Kidney tubule cell (primary cell): ENCODE measurements around the gene ADISSP.

ENCODE experiments used
- DNase-seq: peaks from one replicate; pipeline ENCODE4 v3.0.0-alpha.2; 2018; ENCODE audit warnings: low spot score

ADISSP gene

DNA sequence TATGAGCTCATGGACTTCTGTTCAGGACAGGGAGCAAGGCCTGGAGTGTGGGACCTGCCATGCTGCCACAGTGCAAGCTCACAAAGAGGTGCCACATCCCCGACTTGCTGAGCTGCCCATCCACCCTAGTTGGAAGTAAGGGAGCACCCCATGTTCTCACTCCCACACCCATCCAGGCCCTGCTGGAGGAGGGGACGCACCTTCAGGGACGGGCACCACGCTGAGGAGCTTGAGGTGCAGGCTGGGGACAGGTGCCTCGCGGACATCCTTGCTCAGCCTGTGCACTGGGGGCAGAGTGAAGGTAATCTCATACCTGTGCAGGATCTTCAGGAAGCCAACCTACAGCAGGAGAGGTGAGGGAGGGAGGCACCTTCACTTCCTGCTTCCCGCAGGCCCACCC is 12.3 kb downstream of the ADISSP start:
- no peak for DNase-seq

DNA sequence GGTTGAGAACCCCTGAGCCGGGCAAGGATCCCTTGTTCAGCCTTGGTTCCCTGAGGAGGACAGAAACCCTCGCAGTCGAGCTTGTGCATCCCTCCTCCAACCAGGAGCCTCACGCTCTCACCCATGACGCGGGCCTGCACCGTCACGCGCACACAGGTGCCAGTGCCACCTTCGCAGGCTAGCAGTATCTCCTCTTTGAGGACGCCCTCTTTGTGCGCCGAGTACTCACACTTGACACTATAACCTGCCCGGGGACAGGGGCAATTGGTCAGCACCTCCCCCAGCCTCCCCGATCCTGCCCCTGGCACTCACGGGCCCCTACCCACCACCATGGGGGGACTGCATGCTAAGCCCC is 13.3 kb downstream of the ADISSP start:
- DNase-seq, result no peak

DNA sequence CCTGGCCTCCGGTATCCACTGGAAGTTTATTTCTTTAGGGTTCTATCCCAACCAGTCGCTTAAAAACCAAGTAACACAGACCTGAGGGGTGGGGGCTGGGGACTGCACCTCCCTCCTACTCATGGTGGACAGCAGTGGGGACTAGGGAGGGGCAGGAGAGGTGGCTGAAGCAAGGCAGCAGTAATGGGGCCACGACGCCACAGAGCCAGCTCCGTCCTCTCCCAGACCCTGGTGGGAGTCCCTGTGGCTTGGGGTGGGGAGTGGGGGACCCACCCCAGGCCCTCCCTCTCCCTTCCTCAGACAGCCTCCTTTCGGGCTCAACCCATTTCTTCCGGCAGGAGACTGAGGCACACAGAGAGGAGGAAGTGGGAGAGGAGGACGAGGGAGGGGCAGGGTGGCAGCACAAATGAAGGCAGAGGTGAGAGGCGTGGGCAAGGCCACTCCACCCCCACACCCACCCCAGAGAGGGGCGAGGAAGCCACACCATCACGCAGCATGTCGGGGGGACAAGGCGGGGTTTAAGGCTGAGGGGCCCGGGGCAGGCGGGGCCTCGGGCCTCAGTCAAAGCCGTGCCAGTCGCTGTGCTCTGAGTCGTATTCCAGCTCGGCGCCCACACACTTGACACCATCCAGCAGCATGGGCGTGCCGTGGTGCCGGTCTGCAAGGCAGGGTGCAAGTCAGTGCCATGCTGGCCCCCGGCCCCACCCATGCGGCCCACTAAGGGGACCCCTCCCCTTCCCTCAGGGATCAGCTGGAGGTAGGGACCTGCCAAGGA is 13.9 kb downstream of the ADISSP start:
- no peak for DNase-seq

DNA sequence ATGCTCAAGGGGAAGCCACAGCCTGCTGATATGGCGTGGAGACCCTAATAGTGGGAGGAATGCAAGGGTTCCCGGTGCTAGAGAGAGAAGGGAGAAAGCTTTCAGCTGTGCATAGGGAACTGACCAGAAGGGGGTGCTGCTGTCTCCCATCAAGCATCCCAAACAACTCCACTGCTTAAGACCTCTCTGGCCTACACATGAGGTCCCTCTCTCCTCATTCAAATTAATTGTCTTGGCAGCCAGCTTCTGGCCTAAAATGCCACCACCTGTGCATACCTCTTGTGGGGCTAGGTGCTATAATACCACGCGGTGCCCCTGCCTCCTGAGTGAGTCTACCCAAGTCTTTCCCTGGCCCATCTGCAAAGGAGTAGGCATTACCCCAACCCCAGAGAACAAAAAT is 14.5 kb downstream of the ADISSP start:
- DNase-seq, result peak; percentile 59

DNA sequence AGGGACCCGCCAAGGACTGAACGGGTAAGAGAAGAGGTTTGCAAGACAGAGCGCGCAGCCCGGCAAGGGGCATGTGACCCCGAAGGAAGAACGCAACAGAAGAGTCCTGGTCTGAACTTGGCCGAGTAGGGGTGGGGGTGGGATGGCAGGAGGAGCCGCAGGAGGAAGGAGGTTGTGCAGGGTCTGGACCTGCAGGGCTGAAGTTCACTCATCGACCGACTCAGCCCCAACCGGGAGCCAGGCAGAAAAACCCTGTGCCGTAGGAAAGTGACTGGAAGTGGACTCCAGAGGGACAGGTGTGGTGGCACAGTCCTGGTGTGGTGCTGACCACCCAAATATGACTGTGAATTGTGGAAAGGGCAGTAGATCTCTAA is 15.2 kb downstream of the ADISSP start:
- DNase-seq, result no peak

DNA sequence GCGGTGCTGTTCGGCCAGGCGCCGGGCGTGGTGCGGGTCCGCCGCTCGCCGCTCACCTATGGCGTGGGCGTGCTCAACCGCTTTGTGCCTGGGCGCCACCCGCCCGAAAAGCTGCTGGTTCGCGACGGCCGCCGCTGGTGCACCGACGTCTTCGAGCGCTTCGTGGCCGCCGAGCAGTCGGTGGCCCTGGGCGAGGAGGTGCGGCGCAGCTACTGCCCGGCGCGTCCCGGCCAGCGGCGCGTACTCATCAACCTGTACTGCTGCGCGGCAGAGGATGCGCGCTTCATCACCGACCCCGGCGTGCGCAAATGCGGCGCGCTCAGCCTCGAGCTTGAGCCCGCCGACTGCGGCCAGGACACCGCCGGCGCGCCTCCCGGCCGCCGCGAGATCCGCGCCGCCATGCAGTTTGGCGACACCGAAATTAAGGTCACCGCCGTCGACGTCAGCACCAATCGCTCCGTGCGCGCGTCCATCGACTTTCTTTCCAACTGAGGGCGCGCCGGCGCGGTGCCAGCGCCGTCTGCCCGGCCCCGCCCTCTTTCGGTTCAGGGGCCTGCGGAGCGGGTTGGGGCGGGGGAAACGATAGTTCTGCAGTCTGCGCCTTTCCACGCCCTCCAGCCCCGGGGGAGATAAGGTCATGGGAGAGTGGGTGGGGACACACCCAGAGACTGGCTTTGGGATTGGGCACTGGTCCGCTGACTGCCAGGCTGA is 15.7 kb downstream of the ADISSP start:
- peak; percentile 27 for DNase-seq

DNA sequence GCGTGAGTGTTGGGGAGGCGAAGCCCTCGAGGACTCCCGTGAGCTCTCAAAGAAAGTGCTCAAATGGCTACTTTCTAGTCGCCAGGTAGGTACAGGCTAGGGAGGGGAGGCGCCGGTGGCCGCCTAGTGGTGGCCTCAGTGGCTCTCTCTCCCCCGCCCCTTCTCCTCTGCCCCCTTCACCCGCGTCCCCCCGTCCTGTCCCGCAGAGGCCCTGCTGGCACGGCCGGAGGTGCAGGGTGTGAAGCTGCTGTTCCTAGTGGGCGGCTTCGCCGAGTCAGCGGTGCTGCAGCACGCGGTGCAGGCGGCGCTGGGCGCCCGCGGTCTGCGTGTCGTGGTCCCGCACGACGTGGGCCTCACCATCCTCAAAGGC is 16.3 kb downstream of the ADISSP start:
- DNase-seq, result no peak

DNA sequence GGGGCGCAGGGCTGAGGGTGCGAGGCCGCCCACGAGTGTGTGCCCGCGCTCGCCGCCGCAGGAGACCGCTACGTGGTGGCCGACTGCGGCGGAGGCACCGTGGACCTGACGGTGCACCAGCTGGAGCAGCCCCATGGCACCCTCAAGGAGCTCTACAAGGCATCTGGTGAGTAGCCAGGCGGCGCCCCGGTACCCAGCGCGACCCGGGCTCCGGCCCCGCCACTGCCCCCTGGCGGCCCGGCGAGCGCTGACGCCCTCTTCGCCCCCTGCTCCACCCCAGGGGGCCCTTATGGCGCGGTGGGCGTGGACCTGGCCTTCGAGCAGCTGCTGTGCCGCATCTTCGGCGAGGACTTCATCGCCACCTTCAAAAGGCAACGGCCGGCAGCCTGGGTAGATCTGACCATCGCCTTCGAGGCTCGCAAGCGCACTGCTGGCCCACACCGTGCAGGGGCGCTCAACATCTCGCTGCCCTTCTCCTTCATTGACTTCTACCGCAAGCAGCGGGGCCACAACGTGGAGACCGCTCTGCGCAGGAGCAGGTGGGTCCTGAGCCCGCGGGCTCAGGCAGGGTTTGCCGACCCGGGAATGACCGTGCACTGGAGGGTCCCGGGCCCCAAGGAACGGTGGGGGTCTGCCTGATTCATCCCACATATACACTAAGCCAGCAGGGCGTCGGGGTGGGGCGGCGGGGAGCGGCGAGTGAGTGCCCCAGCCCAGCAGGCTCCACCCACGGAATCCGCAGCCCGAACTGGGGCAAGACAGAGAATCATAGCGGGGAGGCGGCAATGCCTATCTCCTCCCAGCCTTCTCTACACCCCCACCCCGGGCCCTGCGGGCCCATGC is 17.6 kb downstream of the ADISSP start:
- peak; percentile 27 for DNase-seq

DNA sequence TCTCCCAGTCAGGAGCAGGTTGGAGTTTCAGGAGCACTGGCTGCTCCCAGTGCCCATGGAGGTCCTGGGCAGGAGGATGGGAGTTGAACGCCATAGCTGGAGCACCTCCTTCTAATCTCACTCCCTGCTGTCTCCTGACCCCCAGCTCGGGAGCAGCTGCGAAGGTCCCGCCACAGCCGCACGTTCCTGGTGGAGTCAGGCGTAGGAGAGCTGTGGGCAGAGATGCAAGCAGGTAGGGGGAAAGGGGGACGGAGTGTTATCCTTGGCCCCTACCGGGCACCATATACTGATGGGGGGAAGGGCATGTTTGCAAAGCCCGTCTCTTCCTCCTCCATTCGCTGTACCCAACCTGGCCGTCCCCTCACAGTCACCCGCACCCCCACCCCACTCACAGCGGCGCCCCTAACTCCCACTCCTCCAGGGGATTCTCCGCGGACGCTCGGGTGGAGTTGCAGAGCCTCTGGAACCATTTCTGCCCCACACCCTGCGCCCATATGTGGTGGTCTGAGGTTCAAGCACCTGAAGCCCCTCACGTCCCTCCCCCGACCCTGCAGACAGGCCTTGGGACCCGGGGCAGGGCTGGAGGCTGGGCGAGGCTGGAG is 18.4 kb downstream of the ADISSP start:
- DNase-seq, result no peak

DNA sequence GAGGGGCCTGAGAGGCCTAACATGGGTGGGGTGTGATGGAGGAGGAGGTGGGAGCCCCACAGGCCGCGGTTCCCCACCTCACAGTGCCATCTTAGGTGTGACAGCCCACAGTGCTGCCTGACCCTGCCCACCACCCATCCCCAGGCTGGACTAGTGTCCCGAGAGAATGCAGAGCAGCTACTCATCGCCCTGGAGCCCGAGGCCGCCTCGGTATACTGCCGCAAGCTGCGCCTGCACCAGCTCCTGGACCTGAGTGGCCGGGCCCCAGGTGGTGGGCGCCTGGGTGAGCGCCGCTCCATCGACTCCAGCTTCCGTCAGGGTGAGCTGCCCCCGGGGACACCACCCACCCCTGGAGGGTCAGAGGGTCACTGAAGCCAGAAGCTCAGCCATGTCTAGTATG is 19.5 kb downstream of the ADISSP start:
- DNase-seq, result no peak

DNA sequence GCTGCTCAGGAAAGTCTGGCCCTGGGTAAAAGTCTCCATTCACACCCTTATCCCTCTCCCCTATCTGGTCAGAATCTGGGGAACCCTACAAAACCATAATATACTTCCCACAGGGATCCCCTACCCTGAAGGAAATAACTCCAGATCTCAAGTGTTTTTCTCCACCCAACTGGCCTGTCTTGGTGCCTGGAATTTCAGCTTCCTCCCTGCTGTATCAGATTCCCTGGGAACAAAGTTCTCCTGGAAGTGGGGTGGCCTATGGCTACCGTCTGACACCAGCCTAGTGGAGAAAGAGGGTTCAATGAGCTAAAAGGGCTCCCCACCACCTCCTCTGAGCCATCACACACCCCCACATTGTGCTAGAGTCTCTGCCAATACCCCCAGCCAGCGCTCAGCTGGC is 20.1 kb downstream of the ADISSP start:
- no peak for DNase-seq

DNA sequence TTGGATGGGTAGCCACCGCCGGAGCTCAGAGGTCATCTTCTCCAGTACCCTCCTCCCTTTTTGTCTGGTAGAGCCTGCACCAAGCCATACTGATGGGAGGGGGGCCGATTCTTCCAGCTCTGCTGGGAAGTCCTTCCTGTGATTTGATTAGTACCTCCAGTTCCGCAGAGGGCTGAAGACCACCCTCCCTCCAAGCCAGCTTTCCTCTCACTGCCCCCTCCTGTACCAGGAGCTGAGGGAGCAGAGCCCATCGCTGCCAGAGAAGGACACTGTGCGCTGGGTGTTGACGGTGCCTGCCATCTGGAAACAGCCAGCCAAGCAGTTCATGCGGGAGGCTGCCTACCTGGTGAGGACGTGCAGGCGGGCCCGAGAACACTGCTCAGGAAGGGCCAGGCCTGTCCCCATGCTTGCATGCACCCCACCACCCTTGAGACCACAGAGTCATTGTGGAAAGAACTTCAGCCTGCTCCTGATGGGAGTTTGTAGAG is 21.8 kb downstream of the ADISSP start:
- DNase-seq, result no peak

DNA sequence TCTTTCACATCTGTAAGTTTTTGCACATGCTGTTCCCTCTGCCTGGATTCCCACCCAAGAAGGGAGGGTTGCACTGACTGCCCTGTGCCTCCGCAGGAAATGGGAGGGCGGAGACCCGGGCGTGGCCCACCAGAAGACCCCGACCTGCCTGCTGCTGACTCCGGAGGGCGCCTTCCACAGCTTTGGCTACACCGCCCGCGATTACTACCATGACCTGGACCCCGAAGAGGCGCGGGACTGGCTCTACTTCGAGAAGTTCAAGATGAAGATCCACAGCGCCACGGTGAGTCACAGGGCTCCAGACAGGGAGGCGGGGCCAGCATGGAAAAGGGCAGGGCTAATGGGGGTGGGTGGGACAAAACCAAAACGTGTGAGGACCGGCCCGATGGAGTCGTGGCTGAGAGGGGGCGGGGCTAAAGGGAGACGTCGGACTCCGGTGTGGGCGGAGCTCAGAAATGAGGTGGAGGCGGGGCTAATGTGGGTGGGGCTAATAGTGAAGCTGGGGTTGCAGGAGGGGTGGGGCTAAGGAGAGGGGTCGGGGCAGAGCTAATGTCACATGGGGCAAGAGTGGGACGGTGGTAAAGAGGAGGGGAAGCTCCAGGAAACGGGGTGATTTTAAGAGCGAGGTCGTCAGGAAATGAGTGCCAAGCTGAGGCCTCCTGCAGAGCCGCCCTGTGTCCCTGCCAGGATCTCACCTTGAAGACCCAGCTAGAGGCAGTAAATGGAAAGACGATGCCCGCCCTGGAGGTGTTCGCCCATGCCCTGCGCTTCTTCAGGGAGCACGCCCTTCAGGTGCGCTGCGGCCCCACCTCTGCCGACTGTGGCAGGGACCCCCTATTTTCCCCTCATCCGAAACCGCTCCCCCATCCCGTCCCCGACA is 22.5 kb downstream of the ADISSP start:
- peak; percentile 12 for DNase-seq

DNA sequence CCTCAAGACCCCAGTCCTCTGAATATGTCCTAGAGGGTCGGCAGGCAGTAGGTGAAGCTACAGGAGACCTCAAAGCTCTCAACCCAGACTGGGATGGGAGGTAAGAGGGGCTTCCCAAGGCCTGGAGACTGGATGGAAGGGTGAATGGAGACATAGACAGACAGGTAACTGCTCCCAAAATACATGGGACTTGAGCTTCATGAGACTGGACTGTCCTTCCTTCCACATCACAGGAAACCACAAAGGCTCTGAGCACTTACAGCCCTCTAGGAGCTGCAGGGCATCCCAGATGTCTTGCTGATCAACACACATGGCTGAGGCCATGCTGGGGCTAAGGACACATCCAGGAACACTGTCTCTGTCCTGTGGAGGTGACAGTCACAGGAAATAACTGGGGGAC is 23.5 kb downstream of the ADISSP start:
- DNase-seq, result no peak

DNA sequence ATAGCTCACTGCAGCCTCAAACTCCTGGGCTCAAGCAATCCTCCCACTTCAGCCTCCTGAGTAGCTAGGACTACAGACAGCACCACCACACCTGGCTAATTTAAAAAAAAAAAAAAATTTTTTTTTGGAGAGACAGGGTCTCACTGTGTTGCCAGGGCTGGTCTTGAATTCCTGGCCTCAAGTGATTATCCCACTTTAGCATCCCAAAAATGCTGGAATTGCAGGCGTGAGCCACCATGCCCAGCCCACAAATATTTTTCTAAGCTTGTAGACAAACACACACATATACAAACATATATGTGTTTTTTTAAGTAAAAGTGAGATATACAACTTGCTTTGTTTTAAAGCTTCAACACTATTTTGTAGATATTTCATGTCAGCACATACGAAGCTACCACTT is 24.3 kb downstream of the ADISSP start:
- no peak for DNase-seq

DNA sequence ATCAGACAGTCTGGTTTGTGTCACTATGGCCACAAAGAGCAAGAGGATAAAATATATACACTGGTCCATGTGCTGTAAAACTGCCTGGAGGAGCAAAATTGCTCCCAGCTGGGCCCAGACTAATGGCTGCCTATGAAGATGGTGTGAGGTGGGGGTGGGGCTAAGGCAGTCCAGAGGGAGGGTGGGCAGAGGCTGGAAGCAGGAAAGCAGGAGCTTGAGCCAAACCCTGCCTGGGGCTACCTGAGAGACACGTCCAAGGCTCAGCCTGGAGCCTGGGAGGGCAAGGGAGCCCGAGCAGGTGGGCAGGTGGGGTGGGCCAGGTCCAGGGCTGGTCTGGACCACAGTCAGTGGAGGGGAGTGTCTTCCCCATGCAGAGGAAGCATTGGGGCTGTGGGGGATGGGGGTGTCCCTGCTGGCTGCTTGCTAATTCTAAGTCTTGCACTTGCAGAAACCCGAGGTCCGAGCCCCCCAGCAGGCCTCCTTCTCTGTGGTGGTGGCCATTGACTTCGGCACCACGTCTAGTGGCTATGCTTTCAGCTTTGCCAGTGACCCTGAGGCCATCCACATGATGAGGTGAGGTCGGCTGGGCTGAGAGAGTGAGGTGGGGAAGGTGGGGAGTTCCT is 25.6 kb downstream of the ADISSP start:
- DNase-seq, result no peak

DNA sequence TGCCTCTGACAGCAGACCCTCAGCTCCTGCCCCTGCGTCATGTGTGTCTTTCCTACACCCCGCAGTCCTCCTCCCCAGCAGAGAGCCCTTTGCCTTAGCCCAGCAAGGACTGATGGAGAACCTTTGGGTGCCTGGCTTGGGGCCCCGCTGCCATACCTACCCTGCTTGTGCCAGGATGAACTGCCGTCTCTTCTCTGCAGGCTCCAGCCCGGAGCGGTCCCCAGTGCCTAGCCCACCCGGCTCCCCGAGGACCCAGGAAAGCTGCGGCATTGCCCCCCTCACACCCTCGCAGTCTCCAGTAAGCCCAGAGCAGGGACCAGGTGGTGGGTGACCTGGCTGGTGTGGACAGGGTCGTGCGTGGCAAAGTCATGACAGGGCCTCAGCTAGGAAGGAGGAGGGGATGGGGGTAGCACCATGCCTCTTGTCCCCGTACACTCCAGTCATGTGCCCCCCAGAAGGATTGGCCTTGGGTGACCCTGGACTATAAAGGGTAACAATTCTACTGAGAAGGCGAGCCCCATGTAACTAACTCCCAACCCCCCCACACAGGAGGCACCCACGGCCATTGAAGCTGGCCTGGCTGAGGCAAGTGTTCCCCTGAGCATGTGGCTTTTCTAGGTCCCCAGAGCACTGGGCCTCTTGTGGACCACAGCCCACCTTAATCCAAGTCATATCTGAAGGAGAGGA is 26.8 kb downstream of the ADISSP start:
- DNase-seq, result no peak

DNA sequence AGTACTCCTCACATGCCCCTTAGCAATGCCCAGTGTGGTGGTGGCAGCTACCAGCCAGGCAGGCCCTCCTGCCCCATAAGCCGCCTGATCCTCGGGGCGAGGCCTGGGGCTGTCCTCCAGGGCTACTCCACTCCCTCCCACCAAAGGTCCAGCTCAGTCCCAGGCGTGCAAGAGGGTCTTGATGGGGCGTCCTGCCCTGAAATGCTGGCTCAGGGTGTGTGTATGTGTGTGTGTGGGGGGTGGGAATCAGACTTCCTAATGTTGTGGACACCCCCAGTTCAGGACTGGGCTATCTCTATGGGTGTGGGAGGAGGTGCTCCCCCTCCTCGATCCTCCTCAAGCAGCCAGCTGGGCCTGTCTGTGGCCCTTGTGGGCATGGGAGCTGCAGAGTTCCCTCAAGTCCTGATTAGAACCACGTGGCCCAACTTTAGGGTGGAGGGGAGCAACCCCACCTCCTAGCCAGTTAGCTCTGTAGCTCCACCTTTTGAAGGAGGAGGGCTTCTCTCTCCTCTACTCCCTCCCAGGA is 27.6 kb downstream of the ADISSP start:
- no peak for DNase-seq

DNA sequence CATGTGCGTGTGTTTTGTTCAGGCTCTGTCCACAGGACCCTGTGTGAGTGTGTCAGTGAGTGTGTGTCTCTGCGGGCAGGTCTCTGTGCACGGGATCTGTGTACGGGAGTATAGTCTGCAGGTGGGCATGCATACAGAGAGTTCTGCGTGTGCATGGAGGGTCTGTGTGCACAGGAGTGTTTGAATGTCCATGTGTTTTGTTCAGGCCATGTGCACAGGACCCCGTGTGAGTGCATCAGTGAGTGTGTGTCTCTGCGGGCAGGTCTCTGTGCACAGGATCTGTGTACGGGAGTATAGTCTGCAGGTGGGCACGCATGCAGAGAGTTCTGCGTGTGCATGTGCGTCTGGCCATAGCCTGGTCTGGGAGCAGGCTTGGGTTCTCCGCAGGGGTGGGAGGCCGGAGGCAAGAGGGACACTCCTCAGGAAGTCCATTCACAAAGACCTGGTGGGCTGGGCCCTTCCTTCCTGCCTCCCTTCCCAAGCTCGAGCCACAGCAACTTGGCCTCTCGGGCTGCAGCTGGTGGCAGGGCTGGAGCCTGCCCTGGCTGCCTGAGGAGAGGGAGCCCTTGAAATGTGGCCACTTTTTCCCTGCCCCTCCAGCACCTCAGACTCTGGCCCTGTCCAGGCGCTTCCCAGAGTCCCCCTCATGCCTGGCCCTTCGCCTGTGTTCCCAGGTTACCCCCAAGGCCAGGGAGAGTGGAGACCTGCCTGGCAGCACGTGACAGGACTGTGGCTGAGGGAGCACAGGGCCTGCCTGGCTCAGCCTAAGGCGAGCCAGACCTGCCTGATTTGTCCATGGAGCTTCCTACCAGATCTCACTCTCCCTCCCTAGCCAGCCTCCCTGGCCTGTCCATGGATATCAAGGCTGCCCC is 28.3 kb downstream of the ADISSP start:
- no peak for DNase-seq
